Hepatocyte (in vitro differentiated cells): Measurements from ENCODE around the gene FKBP6.

Experiments
- EZH2 ChIP-seq: fragments of 200-600 bp; sonication (generic); IDR thresholded peaks from 2 replicates; pipeline ENCODE4 v1.6.1; 2016; ENCODE audit warnings: antibody characterized with exemption, mild to moderate bottlenecking, borderline replicate concordance
- TF ChIP-seq, protein P1 (sequence below): fragments of 200-600 bp; sonication (generic); IDR thresholded peaks from 2 replicates; pipeline ENCODE4 v1.5.1; 2016; ENCODE audit warnings: antibody characterized with exemption, mild to moderate bottlenecking; ENCODE audit not compliant: poor library complexity

DNA sequence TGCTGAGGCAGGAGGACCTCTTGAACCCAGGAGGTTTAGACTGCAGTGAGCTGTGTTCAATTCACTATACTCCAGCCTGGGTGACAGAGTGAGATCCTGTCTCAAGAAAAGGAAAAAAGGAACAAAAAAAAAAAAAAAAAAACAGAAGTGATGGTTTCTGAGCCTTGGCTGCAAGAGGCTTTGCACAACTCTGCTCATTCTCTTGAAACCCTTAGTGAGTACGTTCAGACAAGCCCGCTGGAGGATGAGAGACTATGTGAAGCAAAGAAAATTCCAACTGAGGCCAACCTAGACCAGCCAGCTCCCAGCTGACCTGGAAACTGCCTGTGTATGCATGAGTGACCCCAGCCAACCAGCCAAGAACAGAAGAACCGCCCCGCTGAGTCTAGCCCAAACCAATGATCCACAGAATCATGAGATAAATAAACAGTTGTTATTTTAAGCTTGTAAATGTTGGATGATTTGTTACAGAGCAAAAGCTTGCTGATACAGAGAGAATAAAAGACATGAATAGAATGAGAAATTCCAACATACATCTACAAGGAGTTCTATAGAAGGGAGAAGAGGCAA is 55.1 kb downstream of the FKBP6 start:
- TF ChIP-seq, protein P1, sequence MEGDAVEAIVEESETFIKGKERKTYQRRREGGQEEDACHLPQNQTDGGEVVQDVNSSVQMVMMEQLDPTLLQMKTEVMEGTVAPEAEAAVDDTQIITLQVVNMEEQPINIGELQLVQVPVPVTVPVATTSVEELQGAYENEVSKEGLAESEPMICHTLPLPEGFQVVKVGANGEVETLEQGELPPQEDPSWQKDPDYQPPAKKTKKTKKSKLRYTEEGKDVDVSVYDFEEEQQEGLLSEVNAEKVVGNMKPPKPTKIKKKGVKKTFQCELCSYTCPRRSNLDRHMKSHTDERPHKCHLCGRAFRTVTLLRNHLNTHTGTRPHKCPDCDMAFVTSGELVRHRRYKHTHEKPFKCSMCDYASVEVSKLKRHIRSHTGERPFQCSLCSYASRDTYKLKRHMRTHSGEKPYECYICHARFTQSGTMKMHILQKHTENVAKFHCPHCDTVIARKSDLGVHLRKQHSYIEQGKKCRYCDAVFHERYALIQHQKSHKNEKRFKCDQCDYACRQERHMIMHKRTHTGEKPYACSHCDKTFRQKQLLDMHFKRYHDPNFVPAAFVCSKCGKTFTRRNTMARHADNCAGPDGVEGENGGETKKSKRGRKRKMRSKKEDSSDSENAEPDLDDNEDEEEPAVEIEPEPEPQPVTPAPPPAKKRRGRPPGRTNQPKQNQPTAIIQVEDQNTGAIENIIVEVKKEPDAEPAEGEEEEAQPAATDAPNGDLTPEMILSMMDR: no peak
- TF ChIP-seq EZH2: no peak
